ENCODE measurements around the gene KCNT1.

The KCNT1 gene

DNA sequence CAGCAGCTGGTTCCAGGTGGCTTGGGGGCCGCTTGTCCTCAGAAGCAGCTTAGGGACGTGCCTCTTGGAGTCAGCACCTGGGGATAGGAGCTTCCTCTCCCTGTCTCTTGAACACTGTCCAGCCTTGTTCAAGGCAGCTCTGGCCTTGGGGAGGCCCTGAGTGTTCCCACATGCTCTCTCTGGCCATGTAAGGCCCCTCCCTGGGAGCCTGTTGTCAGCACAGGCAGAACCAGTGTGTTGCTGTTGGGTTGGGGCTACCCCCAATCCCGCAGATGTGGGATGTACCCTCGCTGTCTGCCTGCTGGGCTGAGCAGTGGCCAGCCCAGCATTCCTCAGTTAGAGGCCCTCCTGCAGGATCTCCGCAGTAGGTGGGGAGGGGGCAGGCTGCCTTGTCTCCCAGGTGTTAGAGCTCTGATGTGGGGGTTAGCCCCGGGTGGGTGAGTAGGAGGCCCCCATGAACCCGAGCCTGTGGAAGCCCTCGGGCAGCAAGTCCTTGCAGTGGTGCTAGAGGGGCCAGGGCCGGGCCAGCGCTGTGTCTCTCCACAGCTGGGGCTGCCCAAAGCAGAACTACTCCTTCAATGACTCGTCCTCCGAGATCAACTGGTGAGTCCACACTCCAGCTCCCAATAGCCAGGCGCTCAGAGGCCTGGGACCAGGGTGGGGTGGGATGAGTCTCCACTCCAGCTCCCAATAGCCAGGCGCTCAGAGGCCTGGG lies 51.6 kb downstream of the KCNT1 start:
- Histone ChIP-seq H3K4me3 (ENCODE audit: low read depth in 1 of 2, low read length in 2 of 2) (no peak overlapping the region), H3K27ac (ENCODE audit: low read depth, low read length) (no peak overlapping the region), H3K9ac (ENCODE audit: low read depth in 1 of 2, low read length in 2 of 2) (no peak overlapping the region), H3K36me3 (ENCODE audit: control insufficient read depth in 1 of 2, insufficient read depth in 2 of 2, low read length in 2 of 2) (no peaks in the 10 kb centered on the region), H3K4me1 (ENCODE audit: control insufficient read depth in 1 of 2, insufficient read depth in 2 of 2, low read length in 2 of 2) (no peaks in the 10 kb centered on the region), H3K27me3 (ENCODE audit: control insufficient read depth in 1 of 2, insufficient read depth in 2 of 2, low read length in 2 of 2) (no peaks in the 10 kb centered on the region), H3K9me3 (ENCODE audit: control insufficient read depth in 1 of 2, low read length in 2 of 2) (no peaks in the 10 kb centered on the region)

DNA sequence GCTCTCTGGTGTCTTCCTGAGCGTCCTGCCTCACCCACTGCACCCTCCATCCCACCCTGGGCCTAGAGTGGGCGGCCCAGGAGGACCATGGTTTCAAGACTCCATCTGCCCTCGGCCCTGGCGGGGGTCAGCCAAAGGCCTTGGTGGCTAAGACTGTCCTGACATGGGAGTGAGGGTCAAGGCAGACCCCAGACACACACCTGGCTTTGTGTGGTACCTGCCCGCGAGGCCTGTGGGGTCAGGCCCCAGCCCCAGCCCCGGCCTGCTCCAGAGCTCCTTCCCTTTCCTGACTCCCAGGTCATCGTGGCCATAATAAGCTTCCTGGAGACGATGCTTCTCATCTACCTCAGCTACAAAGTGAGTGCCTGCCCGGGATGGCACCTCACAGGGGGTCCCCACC lies 54.6 kb downstream of the KCNT1 start:
- Histone ChIP-seq H3K36me3 (ENCODE audit: control insufficient read depth in 1 of 2, insufficient read depth in 2 of 2, low read length in 2 of 2) (no peaks in the 10 kb centered on the region), H3K9me3 (ENCODE audit: control insufficient read depth in 1 of 2, low read length in 2 of 2) (no peaks in the 10 kb centered on the region), H3K27me3 (ENCODE audit: control insufficient read depth in 1 of 2, insufficient read depth in 2 of 2, low read length in 2 of 2) (no peaks in the 10 kb centered on the region), H3K4me3 (ENCODE audit: low read depth in 1 of 2, low read length in 2 of 2) (no peak overlapping the region), H3K27ac (ENCODE audit: low read depth, low read length) (no peak overlapping the region), H3K4me1 (ENCODE audit: control insufficient read depth in 1 of 2, insufficient read depth in 2 of 2, low read length in 2 of 2) (no peaks in the 10 kb centered on the region), H3K9ac (ENCODE audit: low read depth in 1 of 2, low read length in 2 of 2) (no peak overlapping the region)

- H3K4me1 ChIP-seq (ENCODE audit: control insufficient read depth in 1 of 2, insufficient read depth in 2 of 2, low read length in 2 of 2), result no peaks in the 10 kb centered on the region
- no peak overlapping the region for H3K4me3 ChIP-seq (ENCODE audit: low read depth in 1 of 2, low read length in 2 of 2)
Observed at GRCh38 chr9:135757356-135757755, 55.4 kb downstream of the KCNT1 start.

DNA sequence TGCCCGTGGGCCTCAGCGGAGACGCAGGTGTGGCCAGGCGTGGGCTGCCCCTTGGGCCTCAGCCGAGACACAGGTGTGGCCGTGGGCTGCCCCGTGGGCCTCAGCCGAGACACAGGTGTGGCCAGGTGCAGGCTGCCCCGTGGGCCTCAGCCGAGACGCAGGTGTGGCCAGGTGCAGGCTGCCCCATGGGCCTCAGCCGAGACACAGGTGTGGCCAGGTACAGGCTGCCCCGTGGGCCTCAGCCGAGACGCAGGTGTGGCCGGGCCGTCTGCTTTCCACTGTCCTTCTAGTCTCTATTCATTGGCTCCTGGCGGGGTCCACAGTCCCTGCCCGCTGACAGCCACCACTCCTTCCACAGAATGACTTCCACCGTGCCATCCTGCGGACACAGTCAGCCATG lies 56.1 kb downstream of the KCNT1 start:
- no peaks in the 10 kb centered on the region for H3K27me3 ChIP-seq (ENCODE audit: control insufficient read depth in 1 of 2, insufficient read depth in 2 of 2, low read length in 2 of 2)
- H3K9ac ChIP-seq (ENCODE audit: low read depth in 1 of 2, low read length in 2 of 2), result no peak overlapping the region
- no peaks in the 10 kb centered on the region for H3K9me3 ChIP-seq (ENCODE audit: control insufficient read depth in 1 of 2, low read length in 2 of 2)
- H3K36me3 ChIP-seq (ENCODE audit: control insufficient read depth in 1 of 2, insufficient read depth in 2 of 2, low read length in 2 of 2), result no peaks in the 10 kb centered on the region
- no peak overlapping the region for H3K27ac ChIP-seq (ENCODE audit: low read depth, low read length)
- no peaks in the 10 kb centered on the region for H3K4me1 ChIP-seq (ENCODE audit: control insufficient read depth in 1 of 2, insufficient read depth in 2 of 2, low read length in 2 of 2)
- H3K4me3 ChIP-seq (ENCODE audit: low read depth in 1 of 2, low read length in 2 of 2), result no peak overlapping the region

More at GRCh38 chr9:135757356-135757755, 55.4 kb downstream of the KCNT1 start:
- H3K36me3 ChIP-seq (ENCODE audit: control insufficient read depth in 1 of 2, insufficient read depth in 2 of 2, low read length in 2 of 2), result no peaks in the 10 kb centered on the region
- no peak overlapping the region for H3K27ac ChIP-seq (ENCODE audit: low read depth, low read length)
- no peak overlapping the region for H3K9ac ChIP-seq (ENCODE audit: low read depth in 1 of 2, low read length in 2 of 2)
- no peaks in the 10 kb centered on the region for H3K9me3 ChIP-seq (ENCODE audit: control insufficient read depth in 1 of 2, low read length in 2 of 2)
- no peaks in the 10 kb centered on the region for H3K27me3 ChIP-seq (ENCODE audit: control insufficient read depth in 1 of 2, insufficient read depth in 2 of 2, low read length in 2 of 2)

DNA sequence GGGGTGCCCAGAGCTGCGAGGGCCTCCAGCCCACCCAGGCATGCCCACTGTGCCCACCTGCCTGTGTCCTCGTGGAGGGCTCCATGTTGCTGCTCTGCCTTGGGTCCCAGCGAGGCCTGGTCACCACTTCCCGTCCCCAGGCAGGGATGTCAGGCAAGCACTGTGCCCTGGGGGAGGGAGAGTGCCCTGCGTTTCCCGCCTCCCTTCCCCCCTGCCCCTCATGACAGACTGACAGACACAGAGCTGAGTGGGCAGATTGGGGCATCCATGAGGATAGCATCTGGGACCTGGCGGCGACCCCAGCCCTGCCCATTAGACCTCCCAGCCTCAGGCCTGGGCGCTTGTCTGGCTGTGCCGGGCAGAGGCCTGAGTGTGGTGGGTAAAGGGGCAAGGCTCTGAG lies 56.9 kb downstream of the KCNT1 start:
- no peaks in the 10 kb centered on the region for H3K4me1 ChIP-seq (ENCODE audit: control insufficient read depth in 1 of 2, insufficient read depth in 2 of 2, low read length in 2 of 2)
- no peak overlapping the region for H3K9ac ChIP-seq (ENCODE audit: low read depth in 1 of 2, low read length in 2 of 2)
- H3K36me3 ChIP-seq (ENCODE audit: control insufficient read depth in 1 of 2, insufficient read depth in 2 of 2, low read length in 2 of 2), result no peaks in the 10 kb centered on the region
- no peak overlapping the region for H3K27ac ChIP-seq (ENCODE audit: low read depth, low read length)
- no peak overlapping the region for H3K4me3 ChIP-seq (ENCODE audit: low read depth in 1 of 2, low read length in 2 of 2)
- no peaks in the 10 kb centered on the region for H3K9me3 ChIP-seq (ENCODE audit: control insufficient read depth in 1 of 2, low read length in 2 of 2)
- no peaks in the 10 kb centered on the region for H3K27me3 ChIP-seq (ENCODE audit: control insufficient read depth in 1 of 2, insufficient read depth in 2 of 2, low read length in 2 of 2)

GRCh38 chr9:135759676-135760300 lies 57.8 kb downstream of the KCNT1 start:
- Histone ChIP-seq H3K4me3 (ENCODE audit: low read depth in 1 of 2, low read length in 2 of 2) (no peak overlapping the region), H3K9me3 (ENCODE audit: control insufficient read depth in 1 of 2, low read length in 2 of 2) (no peaks in the 10 kb centered on the region), H3K9ac (ENCODE audit: low read depth in 1 of 2, low read length in 2 of 2) (no peak overlapping the region), H3K4me1 (ENCODE audit: control insufficient read depth in 1 of 2, insufficient read depth in 2 of 2, low read length in 2 of 2) (no peaks in the 10 kb centered on the region), H3K27ac (ENCODE audit: low read depth, low read length) (no peak overlapping the region), H3K27me3 (ENCODE audit: control insufficient read depth in 1 of 2, insufficient read depth in 2 of 2, low read length in 2 of 2) (no peaks in the 10 kb centered on the region), H3K36me3 (ENCODE audit: control insufficient read depth in 1 of 2, insufficient read depth in 2 of 2, low read length in 2 of 2) (no peaks in the 10 kb centered on the region)

GRCh38 chr9:135760465-135760864 lies 58.5 kb downstream of the KCNT1 start:
- no peaks in the 10 kb centered on the region for H3K36me3 ChIP-seq (ENCODE audit: control insufficient read depth in 1 of 2, insufficient read depth in 2 of 2, low read length in 2 of 2)
- H3K9ac ChIP-seq (ENCODE audit: low read depth in 1 of 2, low read length in 2 of 2), result no peak overlapping the region
- no peaks in the 10 kb centered on the region for H3K9me3 ChIP-seq (ENCODE audit: control insufficient read depth in 1 of 2, low read length in 2 of 2)
- H3K4me1 ChIP-seq (ENCODE audit: control insufficient read depth in 1 of 2, insufficient read depth in 2 of 2, low read length in 2 of 2), result no peaks in the 10 kb centered on the region
- no peak overlapping the region for H3K4me3 ChIP-seq (ENCODE audit: low read depth in 1 of 2, low read length in 2 of 2)
- no peak overlapping the region for H3K27ac ChIP-seq (ENCODE audit: low read depth, low read length)
- no peaks in the 10 kb centered on the region for H3K27me3 ChIP-seq (ENCODE audit: control insufficient read depth in 1 of 2, insufficient read depth in 2 of 2, low read length in 2 of 2)

- Histone ChIP-seq H3K4me3 (ENCODE audit: low read depth in 1 of 2, low read length in 2 of 2) (no peak overlapping the region), H3K9me3 (ENCODE audit: control insufficient read depth in 1 of 2, low read length in 2 of 2) (peaks cover 4 to 5% of the 10 kb centered on the region in 2 donors), H3K4me1 (ENCODE audit: control insufficient read depth in 1 of 2, insufficient read depth in 2 of 2, low read length in 2 of 2) (no peaks in the 10 kb centered on the region), H3K27ac (ENCODE audit: low read depth, low read length) (no peak overlapping the region), H3K27me3 (ENCODE audit: control insufficient read depth in 1 of 2, insufficient read depth in 2 of 2, low read length in 2 of 2) (no peaks in the 10 kb centered on the region), H3K36me3 (ENCODE audit: control insufficient read depth in 1 of 2, insufficient read depth in 2 of 2, low read length in 2 of 2) (no peaks in the 10 kb centered on the region), H3K9ac (ENCODE audit: low read depth in 1 of 2, low read length in 2 of 2) (no peak overlapping the region)
Observed at GRCh38 chr9:135761150-135761844, 59.3 kb downstream of the KCNT1 start.

- H3K9ac ChIP-seq (ENCODE audit: low read depth in 1 of 2, low read length in 2 of 2), result no peak overlapping the region
- no peak overlapping the region for H3K27ac ChIP-seq (ENCODE audit: low read depth, low read length)
- H3K9me3 ChIP-seq (ENCODE audit: control insufficient read depth in 1 of 2, low read length in 2 of 2), result peaks cover 4 to 5% of the 10 kb centered on the region in 2 donors
- H3K4me3 ChIP-seq (ENCODE audit: low read depth in 1 of 2, low read length in 2 of 2), result no peak overlapping the region
- no peaks in the 10 kb centered on the region for H3K36me3 ChIP-seq (ENCODE audit: control insufficient read depth in 1 of 2, insufficient read depth in 2 of 2, low read length in 2 of 2)
- H3K27me3 ChIP-seq (ENCODE audit: control insufficient read depth in 1 of 2, insufficient read depth in 2 of 2, low read length in 2 of 2), result no peaks in the 10 kb centered on the region
- H3K4me1 ChIP-seq (ENCODE audit: control insufficient read depth in 1 of 2, insufficient read depth in 2 of 2, low read length in 2 of 2), result no peaks in the 10 kb centered on the region
Observed at GRCh38 chr9:135761845-135762168, 59.8 kb downstream of the KCNT1 start.

DNA sequence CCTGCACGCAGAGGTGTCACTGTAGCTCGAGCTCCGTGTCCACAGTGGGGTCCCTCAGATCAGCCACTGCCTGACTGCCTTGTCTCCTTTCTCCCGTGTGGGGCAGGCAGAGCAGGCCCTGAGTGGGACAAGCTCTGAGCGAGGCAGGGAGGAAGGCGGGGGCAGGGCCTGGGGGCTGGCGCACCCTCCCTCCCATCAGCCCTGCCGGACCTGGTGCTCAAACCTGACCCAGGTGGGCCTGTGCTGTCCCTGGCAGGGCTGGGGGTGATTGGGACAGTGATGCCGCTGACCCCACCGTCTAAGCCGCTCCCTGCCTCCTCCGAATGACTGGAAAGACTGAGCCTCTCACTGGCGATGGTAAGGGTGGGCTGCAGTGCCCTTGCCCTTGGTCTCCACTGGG lies 60.9 kb downstream of the KCNT1 start:
- Histone ChIP-seq H3K4me1 (ENCODE audit: control insufficient read depth in 1 of 2, insufficient read depth in 2 of 2, low read length in 2 of 2) (no peaks in the 10 kb centered on the region), H3K9ac (ENCODE audit: low read depth in 1 of 2, low read length in 2 of 2) (no peak overlapping the region), H3K27me3 (ENCODE audit: control insufficient read depth in 1 of 2, insufficient read depth in 2 of 2, low read length in 2 of 2) (no peaks in the 10 kb centered on the region), H3K36me3 (ENCODE audit: control insufficient read depth in 1 of 2, insufficient read depth in 2 of 2, low read length in 2 of 2) (no peaks in the 10 kb centered on the region), H3K27ac (ENCODE audit: low read depth, low read length) (no peak overlapping the region), H3K4me3 (ENCODE audit: low read depth in 1 of 2, low read length in 2 of 2) (no peak overlapping the region), H3K9me3 (ENCODE audit: control insufficient read depth in 1 of 2, low read length in 2 of 2) (peaks cover 4 to 5% of the 10 kb centered on the region in 2 donors)

Data from duodenal mucosa (tissue), 2 donors.